Hematopoietic multipotent progenitor cell treated with erythropoietin and hydrocortisone succinate and interleukin-3 and kit ligand, for 6 days (in vitro differentiated cells): ENCODE measurements around the gene CPNE5.

Experiments
- DNase-seq: peaks from one replicate; pipeline ENCODE4 v3.0.0-alpha.2; 2015

CPNE5 gene

GRCh38 chr6:36856277-36856676 is 17.0 kb upstream of the CPNE5 start:
- no peak for DNase-seq

- DNase-seq = no peak
Observed at GRCh38 chr6:36855750-36856149, 16.5 kb upstream of the CPNE5 start.

- peak; percentile 63 for DNase-seq
Observed at GRCh38 chr6:36853325-36853724, 14.1 kb upstream of the CPNE5 start.

GRCh38 chr6:36852481-36853147 is 13.4 kb upstream of the CPNE5 start:
- no peak for DNase-seq

DNA sequence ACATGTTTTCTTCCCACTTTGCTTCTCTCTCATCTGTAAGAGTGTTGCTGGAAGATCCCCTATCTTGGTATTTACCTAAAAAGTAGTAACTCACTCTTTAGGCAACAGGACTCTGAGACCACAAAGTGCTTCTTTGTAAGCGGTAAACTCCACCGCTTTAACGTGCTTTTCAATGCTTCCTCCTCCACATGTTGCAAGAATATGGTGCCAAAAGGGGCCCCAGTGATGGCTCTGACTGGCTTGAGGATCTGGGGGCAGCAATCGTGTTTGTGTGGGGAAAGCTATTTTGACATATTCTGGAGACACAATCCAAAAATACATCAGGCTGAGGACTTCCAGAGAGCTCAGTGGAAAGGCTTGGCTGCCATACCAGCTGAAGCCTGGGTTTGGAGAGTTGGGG is 12.4 kb upstream of the CPNE5 start:
- DNase-seq = peak; percentile 50

- peak; percentile 88 for DNase-seq
Observed at GRCh38 chr6:36851149-36851614, 11.9 kb upstream of the CPNE5 start.

- no peak for DNase-seq
Observed at GRCh38 chr6:36850021-36850420, 10.8 kb upstream of the CPNE5 start.

DNA sequence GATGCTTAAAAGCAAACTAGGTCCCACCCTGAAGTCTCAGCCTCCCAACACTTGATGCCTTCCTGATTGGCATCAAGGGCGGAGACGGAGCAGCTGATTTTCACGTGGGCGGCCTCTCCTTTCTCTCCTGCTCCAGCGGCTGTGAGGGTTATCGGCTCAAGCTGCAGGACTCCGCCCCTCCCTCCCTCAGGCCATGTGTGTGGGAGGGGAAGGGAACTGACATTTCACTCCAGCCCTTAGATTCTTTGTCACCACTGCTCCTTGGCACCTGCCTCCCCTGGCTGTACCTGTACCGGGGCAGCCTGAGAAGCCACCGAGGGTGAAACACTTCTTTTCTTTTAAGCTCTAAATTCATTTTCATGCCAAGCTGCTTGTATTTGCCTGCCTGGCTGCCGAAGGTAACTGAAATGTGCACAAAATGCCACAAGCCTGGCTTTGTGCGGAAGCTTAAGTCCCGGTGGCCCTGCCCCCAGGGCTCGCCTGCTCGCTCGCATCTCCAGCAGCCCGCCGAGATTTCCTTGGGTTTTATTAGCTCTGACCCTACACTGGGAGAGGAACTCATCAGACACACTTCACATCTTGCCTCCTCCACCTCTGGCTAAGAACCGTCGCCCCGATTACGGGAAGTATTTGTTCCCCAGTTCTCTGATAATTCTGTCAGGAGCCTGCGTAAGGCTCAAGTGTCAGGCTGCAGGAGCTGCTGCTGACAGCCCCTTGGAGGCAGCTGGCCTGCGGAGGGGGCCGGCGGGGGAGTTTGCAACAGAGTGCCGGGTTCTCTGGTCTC is 9.6 kb upstream of the CPNE5 start:
- DNase-seq = peak; percentile 95

GRCh38 chr6:36847991-36848390 is 8.7 kb upstream of the CPNE5 start:
- DNase-seq = no peak

DNA sequence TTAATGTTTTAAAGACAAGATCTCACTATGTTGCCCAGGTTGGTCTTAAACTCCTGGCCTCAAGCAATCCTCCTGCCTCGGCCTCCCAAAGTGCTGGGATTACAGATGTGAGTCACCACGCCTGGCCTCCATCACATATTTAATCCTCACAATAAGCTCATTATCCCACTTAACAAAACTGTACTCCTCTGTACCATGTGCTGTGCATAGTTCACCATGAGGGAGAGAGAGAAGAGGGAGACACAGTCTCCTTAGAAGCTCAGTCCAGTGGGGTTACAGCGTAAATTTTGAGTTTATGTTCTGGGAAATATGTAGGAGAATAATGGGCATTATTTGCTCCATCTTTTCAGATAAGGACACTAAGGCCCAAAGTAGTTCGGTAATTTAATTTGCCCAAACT is 7.9 kb upstream of the CPNE5 start:
- DNase-seq = no peak

GRCh38 chr6:36845233-36845632 is 6.0 kb upstream of the CPNE5 start:
- no peak for DNase-seq

GRCh38 chr6:36844232-36845170 is 5.3 kb upstream of the CPNE5 start:
- DNase-seq = no peak

- no peak for DNase-seq
Observed at GRCh38 chr6:36843170-36843569, 3.9 kb upstream of the CPNE5 start.

DNA sequence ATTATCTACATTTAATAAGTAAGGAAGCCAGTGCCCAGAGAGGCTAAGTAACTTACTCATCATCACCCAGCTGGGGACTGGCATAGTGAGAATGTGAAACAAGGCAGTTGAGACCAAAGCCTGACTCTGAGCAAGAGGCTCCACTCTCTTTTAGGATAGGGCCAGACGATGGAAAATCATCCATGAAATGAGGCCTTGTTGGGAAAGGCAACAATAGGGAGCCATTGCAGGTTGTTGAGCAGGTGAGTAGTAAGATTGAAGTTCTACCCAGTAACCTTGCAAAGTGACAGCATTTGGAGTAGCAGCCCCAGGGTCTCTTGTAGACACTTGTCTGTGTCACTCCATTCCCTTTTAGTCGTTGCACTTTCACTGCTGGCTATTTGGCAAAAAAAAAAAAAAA is 2.5 kb upstream of the CPNE5 start:
- no peak for DNase-seq

GRCh38 chr6:36840432-36841403 is 1.5 kb upstream of the CPNE5 start:
- peak; percentile 62 for DNase-seq

- peak; percentile 38 for DNase-seq
Observed at GRCh38 chr6:36839749-36840431, 646 bp upstream of the CPNE5 start.

DNA sequence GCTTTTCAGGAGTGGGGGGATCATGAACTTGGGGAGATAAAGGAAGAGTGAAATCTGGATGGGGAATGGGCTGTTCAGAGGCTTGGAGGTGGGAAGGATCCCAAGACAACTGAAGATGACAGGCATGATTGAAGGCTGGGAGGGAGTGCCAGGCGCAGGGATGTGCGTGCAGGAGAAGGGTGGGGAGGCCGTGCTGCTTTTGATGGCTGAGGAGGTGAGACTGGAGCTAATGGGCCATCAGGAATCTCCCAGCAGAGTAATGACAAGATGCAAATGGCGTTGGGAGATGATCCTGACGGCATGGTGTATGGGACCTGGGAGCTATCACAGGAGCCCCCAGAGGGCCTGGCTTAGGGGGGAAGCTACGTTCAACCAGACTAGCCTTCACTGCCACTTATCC is 1.6 kb downstream of the CPNE5 start:
- no peak for DNase-seq

- DNase-seq = no peak
Observed at GRCh38 chr6:36837022-36837339, 2.3 kb downstream of the CPNE5 start.

- DNase-seq = no peak
Observed at GRCh38 chr6:36836111-36837021, 2.9 kb downstream of the CPNE5 start.

DNA sequence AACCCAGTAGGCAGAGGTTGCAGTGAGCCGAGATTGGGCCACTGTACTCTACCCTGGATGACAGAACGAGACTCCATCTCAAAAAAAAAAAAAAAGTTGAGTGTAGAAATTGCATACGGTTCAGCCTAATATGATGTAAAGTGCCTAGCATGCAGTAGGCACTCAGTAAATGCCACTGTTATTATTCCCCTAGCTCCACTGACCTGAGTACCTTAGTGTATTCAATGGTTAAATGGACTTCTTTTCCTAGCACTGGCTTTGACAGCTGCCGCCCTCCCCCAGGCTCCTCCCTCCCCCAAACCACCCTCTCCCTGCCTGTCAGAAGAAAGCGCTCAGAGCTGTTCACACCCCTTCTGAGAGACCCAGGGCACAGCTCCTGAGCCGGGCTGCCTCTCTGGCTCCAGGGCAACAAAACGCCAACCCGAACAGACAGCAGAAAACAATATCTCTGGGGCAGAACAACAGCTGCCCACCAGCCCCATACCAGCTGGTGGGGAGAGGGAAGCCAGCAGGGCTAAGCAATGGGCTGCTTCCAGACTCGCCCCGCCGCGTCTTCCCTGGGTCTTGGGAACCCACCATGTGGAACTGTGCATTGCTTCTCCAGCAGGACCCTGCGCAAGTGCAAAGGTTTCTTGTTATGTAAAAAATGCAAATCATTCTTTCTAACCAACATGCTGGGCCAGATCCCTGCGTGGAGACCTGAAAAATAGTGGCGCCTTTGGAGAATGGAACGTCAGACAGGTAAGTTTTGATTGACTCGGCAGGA is 4.5 kb downstream of the CPNE5 start:
- DNase-seq = no peak
